GM19351 (cell line): ENCODE measurements around the gene GRXCR2.
"Not testable (repeated sequence)": the region's sequence is repeated elsewhere in the genome, so short reads cannot be mapped to it uniquely, and the experiment has no call there.

Experiments
- ATAC-seq: cut with Tn5 transposase; IDR thresholded peaks from one replicate; pipeline ENCODE4 v1.9.1; 2021; ENCODE audit warnings: mild to moderate bottlenecking, moderate library complexity; ENCODE audit not compliant: unreplicated experiment

GRXCR2 gene

GRCh38 chr5:145887217-145887616 lies 14.4 kb upstream of the GRXCR2 start:
- no peak for ATAC-seq

- no peak for ATAC-seq
Measured at GRCh38 chr5:145874765-145875164, 2.0 kb upstream of the GRXCR2 start.

GRCh38 chr5:145872486-145872885 lies 328 bp downstream of the GRXCR2 start:
- ATAC-seq = no peak

GRCh38 chr5:145869753-145870152 lies 3.1 kb downstream of the GRXCR2 start:
- no peak for ATAC-seq

GRCh38 chr5:145867806-145868205 lies 5.0 kb downstream of the GRXCR2 start:
- ATAC-seq = no peak

GRCh38 chr5:145864432-145864831 lies 8.4 kb downstream of the GRXCR2 start:
- ATAC-seq = not testable (repeated sequence)

GRCh38 chr5:145863003-145863402 lies 9.8 kb downstream of the GRXCR2 start:
- ATAC-seq = no peak

- no peak for ATAC-seq
Measured at GRCh38 chr5:145859897-145860296, 12.9 kb downstream of the GRXCR2 start.

- ATAC-seq = no peak
Measured at GRCh38 chr5:145859453-145859852, 13.4 kb downstream of the GRXCR2 start.

- no peak for ATAC-seq
Measured at GRCh38 chr5:145858959-145859358, 13.9 kb downstream of the GRXCR2 start.

GRCh38 chr5:145856285-145856818 lies 16.5 kb downstream of the GRXCR2 start:
- ATAC-seq = no peak

- no peak for ATAC-seq
Measured at GRCh38 chr5:145855763-145856267, 17.0 kb downstream of the GRXCR2 start.

- no peak for ATAC-seq
Measured at GRCh38 chr5:145854651-145855258, 18.1 kb downstream of the GRXCR2 start.

GRCh38 chr5:145853781-145854376 lies 18.9 kb downstream of the GRXCR2 start:
- no peak for ATAC-seq

- ATAC-seq = no peak
Measured at GRCh38 chr5:145852990-145853389, 19.8 kb downstream of the GRXCR2 start.

- no peak for ATAC-seq
Measured at GRCh38 chr5:145848854-145849253, 24.0 kb downstream of the GRXCR2 start.

- ATAC-seq = no peak
Measured at GRCh38 chr5:145847499-145848497, 25.0 kb downstream of the GRXCR2 start.

GRCh38 chr5:145846081-145846480 lies 26.7 kb downstream of the GRXCR2 start:
- ATAC-seq = no peak

GRCh38 chr5:145841299-145841698 lies 31.5 kb downstream of the GRXCR2 start:
- no peak for ATAC-seq

GRCh38 chr5:145840458-145841132 lies 32.2 kb downstream of the GRXCR2 start:
- ATAC-seq = no peak

- ATAC-seq = no peak
Measured at GRCh38 chr5:145838276-145838675, 34.5 kb downstream of the GRXCR2 start.
